GM06990 (cell line): Measurements from ENCODE around the gene ICE2.

Experiments
- DNase-seq: peaks from one replicate; pipeline ENCODE4 v3.0.0-alpha.2; 2011; ENCODE audit not compliant: insufficient read length; ENCODE audit errors: extremely low read depth
- H3K27me3 ChIP-seq: replicated peaks from 2 replicates; pipeline ENCODE4 v1.6.0; 2011; ENCODE audit warnings: low read length; ENCODE audit not compliant: control insufficient read depth, insufficient read depth
- H3K36me3 ChIP-seq: 2 replicates; pipeline ENCODE4 v1.5.1; 2011; ENCODE audit warnings: low read length; ENCODE audit not compliant: control insufficient read depth, insufficient read depth
- H3K4me3 ChIP-seq: replicated peaks from 2 replicates; pipeline ENCODE4 v1.5.1; 2011; ENCODE audit warnings: low read depth, mild to moderate bottlenecking, control low read depth, low read length
- TF ChIP-seq, protein P1 (sequence below): IDR thresholded peaks from 2 replicates; pipeline ENCODE4 v1.5.1; 2011; ENCODE audit warnings: low read length, control low read depth, mild to moderate bottlenecking, inconsistent platforms; ENCODE audit not compliant: insufficient read depth, poor library complexity, severe bottlenecking

The ICE2 gene

DNA sequence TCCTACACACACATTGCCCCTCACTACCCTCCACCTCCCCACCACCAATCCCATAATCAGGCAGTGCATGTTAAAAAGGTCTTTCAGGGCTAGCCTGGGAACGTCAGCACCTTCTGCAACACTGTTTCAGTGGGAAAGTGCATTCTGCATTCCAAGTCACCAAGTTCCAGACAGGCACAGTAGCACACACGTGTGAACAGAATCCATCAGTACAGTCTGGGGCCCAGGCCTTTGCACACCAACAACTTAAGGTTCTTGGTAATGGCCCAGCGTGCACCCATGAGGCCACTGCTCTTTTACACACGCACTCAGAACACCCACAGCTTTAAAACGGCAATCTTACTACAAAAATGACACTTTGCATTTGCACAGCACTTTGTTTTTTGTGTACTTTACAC lies 82.4 kb downstream of the ICE2 start:
- no peak for DNase-seq
- Histone ChIP-seq H3K36me3 (peaks cover 1% of the 10 kb centered on the region; the same call in 1 of the 2 replicates), H3K4me3 (peak overlapping the region; percentile 93), H3K27me3 (no peaks in the 10 kb centered on the region)
- TF ChIP-seq, protein P1, sequence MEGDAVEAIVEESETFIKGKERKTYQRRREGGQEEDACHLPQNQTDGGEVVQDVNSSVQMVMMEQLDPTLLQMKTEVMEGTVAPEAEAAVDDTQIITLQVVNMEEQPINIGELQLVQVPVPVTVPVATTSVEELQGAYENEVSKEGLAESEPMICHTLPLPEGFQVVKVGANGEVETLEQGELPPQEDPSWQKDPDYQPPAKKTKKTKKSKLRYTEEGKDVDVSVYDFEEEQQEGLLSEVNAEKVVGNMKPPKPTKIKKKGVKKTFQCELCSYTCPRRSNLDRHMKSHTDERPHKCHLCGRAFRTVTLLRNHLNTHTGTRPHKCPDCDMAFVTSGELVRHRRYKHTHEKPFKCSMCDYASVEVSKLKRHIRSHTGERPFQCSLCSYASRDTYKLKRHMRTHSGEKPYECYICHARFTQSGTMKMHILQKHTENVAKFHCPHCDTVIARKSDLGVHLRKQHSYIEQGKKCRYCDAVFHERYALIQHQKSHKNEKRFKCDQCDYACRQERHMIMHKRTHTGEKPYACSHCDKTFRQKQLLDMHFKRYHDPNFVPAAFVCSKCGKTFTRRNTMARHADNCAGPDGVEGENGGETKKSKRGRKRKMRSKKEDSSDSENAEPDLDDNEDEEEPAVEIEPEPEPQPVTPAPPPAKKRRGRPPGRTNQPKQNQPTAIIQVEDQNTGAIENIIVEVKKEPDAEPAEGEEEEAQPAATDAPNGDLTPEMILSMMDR = no peak

DNA sequence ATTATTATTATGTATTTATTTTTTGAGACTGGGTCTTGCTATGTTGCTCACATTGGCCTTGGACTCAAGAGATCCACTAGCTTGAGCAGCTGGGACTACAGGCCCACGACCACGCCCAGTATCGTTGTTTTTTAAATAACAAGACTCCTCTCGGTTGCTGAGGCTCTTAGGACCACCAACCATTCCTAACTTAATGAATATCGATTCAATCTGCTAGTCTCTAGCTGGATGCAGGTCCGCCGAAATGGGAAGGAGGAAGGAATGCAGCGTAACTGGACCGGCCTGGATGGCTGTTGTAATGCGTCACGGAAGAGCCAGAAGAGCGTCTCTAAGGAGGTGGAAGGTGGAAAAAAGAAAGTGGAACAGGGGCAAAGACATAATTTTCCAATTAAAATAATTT lies 82.8 kb downstream of the ICE2 start:
- no peak for DNase-seq
- Histone ChIP-seq H3K27me3 (no peaks in the 10 kb centered on the region), H3K36me3 (peaks cover 1% of the 10 kb centered on the region; the same call in 1 of the 2 replicates), H3K4me3 (peak overlapping the region; percentile 93; the same call in 1 of the 2 replicates)
- TF ChIP-seq, protein P1 = no peak

DNA sequence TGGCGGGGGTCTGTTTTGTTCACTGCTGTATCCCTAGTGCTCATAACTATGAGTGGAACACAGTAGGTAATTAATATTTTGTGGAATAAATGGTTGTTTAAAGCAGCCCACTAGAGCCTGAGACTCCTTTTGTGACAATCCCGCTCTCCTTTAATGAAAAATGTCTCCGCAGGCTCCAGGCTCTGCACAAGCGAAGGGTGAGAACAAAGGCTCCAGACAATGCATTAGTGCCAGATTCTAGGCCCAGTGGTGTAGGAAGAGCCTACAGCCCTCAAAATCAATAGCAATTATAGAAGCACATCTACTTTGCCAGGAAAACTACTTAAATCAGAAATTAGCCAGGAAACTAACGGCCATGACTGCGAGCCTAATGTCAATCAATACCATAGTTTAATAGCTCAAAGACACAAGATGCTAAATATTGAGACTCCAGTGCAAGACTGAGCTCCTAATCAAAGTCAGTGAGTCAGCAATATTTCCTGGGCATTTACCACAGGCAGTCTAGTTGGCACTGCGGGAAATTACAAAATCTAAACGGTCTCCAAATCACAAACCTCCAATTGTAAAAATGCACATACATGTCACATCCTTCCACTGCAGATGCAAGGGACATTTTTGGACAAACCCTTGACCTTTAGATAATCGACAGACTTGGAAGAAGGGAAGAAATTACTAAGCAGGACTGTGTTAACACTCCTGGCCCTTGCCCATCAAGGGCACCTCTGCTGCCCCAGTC lies 83.5 kb downstream of the ICE2 start:
- Histone ChIP-seq H3K36me3 (peaks cover 1% of the 10 kb centered on the region; the same call in 1 of the 2 replicates), H3K4me3 (no peak overlapping the region)
- TF ChIP-seq, protein P1 = no peak

DNA sequence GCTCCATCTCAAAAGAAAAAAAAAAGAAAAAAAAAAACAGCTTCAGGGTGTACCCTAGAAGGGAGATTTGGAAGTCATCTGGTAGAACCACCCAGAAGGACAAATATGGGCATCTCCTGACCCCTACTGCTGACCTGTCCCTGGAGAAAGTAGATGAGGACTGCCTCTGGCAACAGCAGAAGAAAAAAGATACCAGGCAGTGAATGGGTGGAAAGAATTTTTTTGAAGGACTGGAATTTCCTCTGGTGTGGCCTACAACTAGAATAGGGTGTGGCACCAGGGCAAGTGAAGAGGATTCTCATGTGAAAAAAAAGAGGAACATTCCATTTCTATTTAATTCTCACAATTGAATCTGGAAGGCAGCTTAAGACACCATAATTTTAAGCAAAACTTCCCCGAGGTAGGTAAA lies 84.2 kb downstream of the ICE2 start:
- Histone ChIP-seq H3K27me3 (no peaks in the 10 kb centered on the region), H3K36me3 (peaks cover 1% of the 10 kb centered on the region; the same call in 1 of the 2 replicates), H3K4me3 (no peak overlapping the region)
- no peak for DNase-seq
- TF ChIP-seq, protein P1 = no peak

More for the DNA sequence above, 83.5 kb downstream of the ICE2 start:
- no peaks in the 10 kb centered on the region for H3K27me3 ChIP-seq
- no peak for DNase-seq

DNA sequence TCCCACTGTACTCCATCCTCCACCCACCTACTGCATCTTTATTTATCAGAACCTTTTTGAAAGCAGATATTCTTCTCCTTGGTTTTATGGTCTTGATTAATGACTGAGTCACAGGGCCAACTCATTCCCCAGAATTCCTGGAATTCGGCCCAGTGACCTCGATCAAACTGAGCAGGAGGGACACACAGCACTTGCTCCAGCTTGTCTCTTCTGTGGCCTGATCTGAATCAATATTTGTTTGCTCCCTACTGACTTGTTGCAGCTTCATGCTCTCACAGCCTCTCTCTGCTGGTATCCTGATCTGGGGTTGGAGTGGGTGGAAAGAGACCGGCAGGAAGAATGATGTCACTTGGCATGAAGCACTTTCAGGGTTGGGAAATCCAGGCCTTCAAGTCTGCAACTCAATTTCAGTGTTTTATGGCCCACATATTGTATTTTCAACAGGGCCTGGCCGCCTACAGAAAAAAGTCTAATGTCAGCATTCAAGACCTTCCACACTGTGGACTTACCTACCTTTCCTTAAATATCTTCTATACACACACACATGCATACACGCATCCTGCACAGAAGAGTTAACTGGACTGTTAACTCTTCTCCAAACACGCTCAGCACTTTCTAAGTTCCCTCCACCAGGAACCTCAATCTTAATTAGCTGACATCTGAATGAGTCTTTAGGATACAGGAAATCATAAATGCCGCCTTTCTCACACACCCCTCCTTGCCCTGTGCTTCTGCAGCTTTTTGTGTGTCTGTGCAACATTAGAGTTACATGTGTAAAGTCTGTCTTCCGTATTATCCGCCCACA lies 85.8 kb downstream of the ICE2 start:
- DNase-seq = no peak
- H3K36me3 ChIP-seq = peaks cover 1% of the 10 kb centered on the region; the same call in 1 of the 2 replicates
- TF ChIP-seq, protein P1 = no peak
- no peaks in the 10 kb centered on the region for H3K27me3 ChIP-seq
- H3K4me3 ChIP-seq = no peak overlapping the region
